ENCODE data around the gene TBC1D32. TPM values are rescaled to one million over a fixed set of nuclear protein-coding genes. Genes with fewer than 3 reads are reported as not detected.
"Not testable (repeated sequence)": the region's sequence is repeated elsewhere in the genome, so short reads cannot be mapped to it uniquely, and the experiment has no call there.

The TBC1D32 gene
- total RNA-seq, 3 donors from 2014 or later (not counting 1 experiment from before 2014, with no cell fraction given): 8.9 to 17.4 (median 14.2) TPM

DNA sequence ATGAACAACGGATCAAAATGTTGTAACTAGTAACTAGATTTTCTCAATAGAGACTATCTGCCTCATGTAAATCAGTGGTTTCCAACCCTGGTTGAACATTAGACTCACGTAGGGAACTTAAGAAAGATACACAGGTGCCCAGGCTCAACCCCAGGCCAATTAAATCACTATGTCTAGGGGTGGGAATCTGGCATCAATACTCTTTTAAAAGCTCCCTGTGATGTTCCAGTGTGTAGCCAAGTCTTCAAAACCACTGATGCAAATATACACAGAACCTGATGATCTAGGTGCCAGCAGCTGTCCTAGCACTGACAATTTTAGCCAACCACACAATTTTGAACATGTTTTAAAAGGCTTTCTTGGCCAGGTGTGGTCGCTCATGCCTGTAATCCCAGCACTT is 128.7 kb downstream of the TBC1D32 start:
- Histone ChIP-seq H3K9me3 (ENCODE audit: control insufficient read depth, insufficient read depth, low read length) (no peaks in the 10 kb centered on the region), H3K4me3 (ENCODE audit: low read length) (no peak overlapping the region), H3K27ac (ENCODE audit: low read length) (no peak overlapping the region), H3K36me3 (ENCODE audit: control insufficient read depth, insufficient read depth, low read length) (no peaks in the 10 kb centered on the region), H3K4me1 (ENCODE audit: control insufficient read depth, insufficient read depth, low read length) (no peaks in the 10 kb centered on the region), H3K27me3 (ENCODE audit: control insufficient read depth, insufficient read depth, low read length) (no peaks in the 10 kb centered on the region)
- 90% methylated on average over 3 of the region's 3 CpGs for WGBS (ENCODE audit: insufficient coverage)
- no peak for ATAC-seq
- no peaks in the 10 kb centered on the region for H3K36me3 Mint-ChIP-seq
- no peaks in the 10 kb centered on the region for H3K9me3 Mint-ChIP-seq
- H3K4me3 Mint-ChIP-seq: no peak overlapping the region
- no peak for DNase-seq
- intact Hi-C loops (cut with micrococcal nuclease): no loop called here
- TF ChIP-seq, protein P1, sequence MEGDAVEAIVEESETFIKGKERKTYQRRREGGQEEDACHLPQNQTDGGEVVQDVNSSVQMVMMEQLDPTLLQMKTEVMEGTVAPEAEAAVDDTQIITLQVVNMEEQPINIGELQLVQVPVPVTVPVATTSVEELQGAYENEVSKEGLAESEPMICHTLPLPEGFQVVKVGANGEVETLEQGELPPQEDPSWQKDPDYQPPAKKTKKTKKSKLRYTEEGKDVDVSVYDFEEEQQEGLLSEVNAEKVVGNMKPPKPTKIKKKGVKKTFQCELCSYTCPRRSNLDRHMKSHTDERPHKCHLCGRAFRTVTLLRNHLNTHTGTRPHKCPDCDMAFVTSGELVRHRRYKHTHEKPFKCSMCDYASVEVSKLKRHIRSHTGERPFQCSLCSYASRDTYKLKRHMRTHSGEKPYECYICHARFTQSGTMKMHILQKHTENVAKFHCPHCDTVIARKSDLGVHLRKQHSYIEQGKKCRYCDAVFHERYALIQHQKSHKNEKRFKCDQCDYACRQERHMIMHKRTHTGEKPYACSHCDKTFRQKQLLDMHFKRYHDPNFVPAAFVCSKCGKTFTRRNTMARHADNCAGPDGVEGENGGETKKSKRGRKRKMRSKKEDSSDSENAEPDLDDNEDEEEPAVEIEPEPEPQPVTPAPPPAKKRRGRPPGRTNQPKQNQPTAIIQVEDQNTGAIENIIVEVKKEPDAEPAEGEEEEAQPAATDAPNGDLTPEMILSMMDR (IDR thresholded peaks at IDR 0.05): no peak
- H3K27ac Mint-ChIP-seq: no peak overlapping the region
- H3K27me3 Mint-ChIP-seq (ENCODE audit: low read depth in 2 of 2): no peaks in the 10 kb centered on the region
- H3K4me1 Mint-ChIP-seq: peaks cover 0 to 4% of the 10 kb centered on the region in 2 donors

DNA sequence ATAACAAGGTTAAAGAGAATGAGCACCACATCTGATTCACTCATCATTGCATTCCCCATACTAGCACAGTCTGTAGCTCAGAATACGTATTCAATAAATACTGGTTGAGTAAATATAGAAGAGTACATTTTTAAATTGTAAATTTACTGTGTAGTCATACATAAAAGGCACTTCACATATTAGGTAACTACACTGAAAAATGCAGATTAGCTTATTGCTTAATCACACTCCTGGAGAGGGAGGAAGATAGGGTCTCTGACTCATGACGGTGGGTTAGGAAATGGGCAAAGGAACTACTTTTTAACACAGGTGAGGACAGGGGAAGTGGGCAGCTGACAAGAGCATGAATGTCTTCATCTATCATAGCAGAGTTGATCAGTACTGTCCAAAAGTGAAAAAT is 133.2 kb downstream of the TBC1D32 start:
- TF ChIP-seq, protein P1 (IDR thresholded peaks at IDR 0.05): no peak
- WGBS (ENCODE audit: insufficient coverage): 57% methylated on average over 1 of the region's 2 CpGs
- H3K9me3 Mint-ChIP-seq: no peaks in the 10 kb centered on the region
- no peak overlapping the region for H3K4me3 ChIP-seq (ENCODE audit: low read length)
- H3K36me3 Mint-ChIP-seq: no peaks in the 10 kb centered on the region
- H3K4me3 Mint-ChIP-seq: no peak overlapping the region
- no peaks in the 10 kb centered on the region for H3K27me3 ChIP-seq (ENCODE audit: control insufficient read depth, insufficient read depth, low read length)
- H3K4me1 Mint-ChIP-seq: peaks cover 0 to 4% of the 10 kb centered on the region in 2 donors
- intact Hi-C loops (cut with micrococcal nuclease): no loop called here
- no peak overlapping the region for H3K27ac ChIP-seq (ENCODE audit: low read length)
- H3K27ac Mint-ChIP-seq: no peak overlapping the region
- no peaks in the 10 kb centered on the region for H3K9me3 ChIP-seq (ENCODE audit: control insufficient read depth, insufficient read depth, low read length)
- no peaks in the 10 kb centered on the region for H3K36me3 ChIP-seq (ENCODE audit: control insufficient read depth, insufficient read depth, low read length)
- DNase-seq (no peak), ATAC-seq (no peak)
- no peaks in the 10 kb centered on the region for H3K4me1 ChIP-seq (ENCODE audit: control insufficient read depth, insufficient read depth, low read length)
- no peaks in the 10 kb centered on the region for H3K27me3 Mint-ChIP-seq (ENCODE audit: low read depth in 2 of 2)

DNA sequence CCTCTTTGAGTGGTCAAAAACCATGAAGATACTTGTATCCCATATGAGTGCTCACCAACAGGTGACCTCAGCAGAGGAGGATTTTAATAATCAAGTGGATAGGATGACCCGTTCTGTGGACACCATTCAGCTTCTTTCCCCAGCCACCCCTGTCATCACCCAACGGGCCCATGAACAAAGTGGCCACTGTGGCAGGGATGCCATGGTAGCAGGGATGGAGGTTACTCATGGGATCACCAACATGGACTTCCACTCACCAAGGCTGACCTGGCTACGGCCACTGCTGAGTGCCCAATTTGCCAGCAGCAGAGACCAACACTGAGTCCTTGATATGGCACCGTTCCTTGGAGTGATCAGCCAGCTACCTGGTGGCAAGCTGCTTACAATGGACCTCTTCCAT is 138.2 kb downstream of the TBC1D32 start:
- H3K9me3 ChIP-seq (ENCODE audit: control insufficient read depth, insufficient read depth, low read length); H3K9me3 Mint-ChIP-seq; H3K27ac Mint-ChIP-seq; H3K36me3 ChIP-seq (ENCODE audit: control insufficient read depth, insufficient read depth, low read length); H3K36me3 Mint-ChIP-seq; H3K4me3 ChIP-seq (ENCODE audit: low read length); ATAC-seq; H3K27me3 ChIP-seq (ENCODE audit: control insufficient read depth, insufficient read depth, low read length); H3K4me1 Mint-ChIP-seq; H3K4me1 ChIP-seq (ENCODE audit: control insufficient read depth, insufficient read depth, low read length); H3K27me3 Mint-ChIP-seq (ENCODE audit: low read depth in 2 of 2); DNase-seq; H3K27ac ChIP-seq (ENCODE audit: low read length); intact Hi-C loops (cut with micrococcal nuclease); H3K4me3 Mint-ChIP-seq: not testable (repeated sequence)
- WGBS (ENCODE audit: insufficient coverage): 96% methylated on average over 4 of the region's 4 CpGs

DNA sequence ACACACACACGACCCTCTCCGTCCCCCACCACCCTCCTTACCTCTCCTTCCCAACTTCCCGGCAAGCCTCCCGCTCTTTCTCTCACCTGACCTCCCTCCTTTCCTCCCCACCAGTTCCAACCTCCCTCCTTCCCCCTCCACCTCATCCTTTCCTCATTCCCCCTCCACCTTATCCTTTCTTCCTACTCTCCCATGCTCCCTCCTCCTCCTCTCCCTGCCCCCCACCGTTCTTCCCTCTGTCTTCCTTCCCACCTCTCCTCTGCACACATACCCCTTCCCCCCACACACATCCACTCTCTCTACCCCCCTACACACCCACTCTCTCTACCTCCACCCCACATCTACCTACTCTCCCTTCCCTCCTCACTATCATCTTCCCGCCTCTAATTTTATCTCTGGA is 144.2 kb downstream of the TBC1D32 start:
- Histone ChIP-seq H3K9me3 (ENCODE audit: control insufficient read depth, insufficient read depth, low read length) (no peaks in the 10 kb centered on the region), H3K27me3 (ENCODE audit: control insufficient read depth, insufficient read depth, low read length) (no peaks in the 10 kb centered on the region), H3K27ac (ENCODE audit: low read length) (no peak overlapping the region), H3K4me3 (ENCODE audit: low read length) (no peak overlapping the region), H3K4me1 (ENCODE audit: control insufficient read depth, insufficient read depth, low read length) (no peaks in the 10 kb centered on the region), H3K36me3 (ENCODE audit: control insufficient read depth, insufficient read depth, low read length) (no peaks in the 10 kb centered on the region)
- no peak for ATAC-seq
- Mint-ChIP-seq H3K36me3 (no peaks in the 10 kb centered on the region), H3K9me3 (no peaks in the 10 kb centered on the region), H3K4me3 (no peak overlapping the region), H3K27ac (no peak overlapping the region), H3K4me1 (no peaks in the 10 kb centered on the region), H3K27me3 (ENCODE audit: low read depth in 2 of 2) (no peaks in the 10 kb centered on the region)
- intact Hi-C loops (cut with micrococcal nuclease): no loop called here
- TF ChIP-seq, protein P1 (IDR thresholded peaks at IDR 0.05): no peak
- no peak for DNase-seq
- 69% methylated on average over 5 of the region's 6 CpGs for WGBS (ENCODE audit: insufficient coverage)
